Neural cell (in vitro differentiated cells): ENCODE results near the gene C1QTNF9. TPM values are rescaled to one million over a fixed set of nuclear protein-coding genes. Genes with fewer than 3 reads are reported as not detected.

ENCODE experiments used
- H2AFZ ChIP-seq: fragments of 200-600, 300-800 bp; sonication (generic), shearing (Covaris generic); 2 replicates; pipeline ENCODE4 v1.6.0; 2014; ENCODE audit warnings: low read depth, mild to moderate bottlenecking, antibody characterized with exemption, low read length, moderate library complexity
- H3F3A ChIP-seq: fragments of 200-600 bp; shearing (Covaris generic); 2 replicates; pipeline ENCODE4 v1.6.1; 2016; ENCODE audit warnings: mild to moderate bottlenecking, moderate library complexity, mixed read lengths, antibody characterized with exemption, low read length; ENCODE audit not compliant: insufficient read depth, poor library complexity, severe bottlenecking
- H3K27ac ChIP-seq: fragments of 200-600, 300-800 bp; sonication (generic), shearing (Covaris generic); 2 replicates; pipeline ENCODE4 v1.5.1; 2014; ENCODE audit warnings: mild to moderate bottlenecking, low read length, moderate library complexity
- H3K27me3 ChIP-seq: fragments of 300-800, 200-600 bp; sonication (generic), shearing (Covaris generic); 2 replicates; pipeline ENCODE4 v1.6.0; 2014; ENCODE audit warnings: mild to moderate bottlenecking, low read depth, low read length, moderate library complexity; ENCODE audit not compliant: insufficient read depth
- H3K36me3 ChIP-seq: fragments of 300-800, 200-600 bp; sonication (generic), shearing (Covaris generic); 2 replicates; pipeline ENCODE4 v1.5.1; 2014; ENCODE audit warnings: mild to moderate bottlenecking, antibody characterized with exemption, low read length, moderate library complexity; ENCODE audit not compliant: insufficient read depth
- H3K4me2 ChIP-seq: fragments of 300-800, 200-600 bp; sonication (generic), shearing (Covaris generic); 2 replicates; pipeline ENCODE4 v1.6.0; 2014; ENCODE audit warnings: mild to moderate bottlenecking, low read length
- H3K4me3 ChIP-seq: fragments of 300-800, 200-600 bp; sonication (generic), shearing (Covaris generic); 2 replicates; pipeline ENCODE4 v1.5.1; 2014; ENCODE audit warnings: mild to moderate bottlenecking, low read length, moderate library complexity
- H3K79me2 ChIP-seq: fragments of 200-600 bp; shearing (Covaris generic); replicated peaks from 2 replicates; pipeline ENCODE4 v1.6.0; 2014; ENCODE audit warnings: mild to moderate bottlenecking, low read length, moderate library complexity; ENCODE audit not compliant: insufficient read depth
- H3K9ac ChIP-seq: fragments of 300-800, 200-600 bp; sonication (generic), shearing (Covaris generic); 2 replicates; pipeline ENCODE4 v1.6.1; 2016; ENCODE audit warnings: mild to moderate bottlenecking, low read length, mixed read lengths
- H3K9me2 ChIP-seq: fragments of 200-600 bp; shearing (Covaris generic); 2 replicates; pipeline ENCODE4 v1.6.1; 2016; ENCODE audit warnings: mild to moderate bottlenecking, low read length, mixed read lengths; ENCODE audit not compliant: insufficient read depth
- H3K9me3 ChIP-seq: fragments of 200-600, 300-800 bp; sonication (generic), shearing (Covaris generic); 2 replicates; pipeline ENCODE4 v1.6.1; 2016; ENCODE audit warnings: mild to moderate bottlenecking, mixed run types, low read length, moderate library complexity, mixed read lengths
- H4K20me1 ChIP-seq: fragments of 200-600 bp; shearing (Covaris generic); 2 replicates; pipeline ENCODE4 v1.6.1; 2016; ENCODE audit warnings: mild to moderate bottlenecking, mixed run types; ENCODE audit not compliant: insufficient read depth
- EP300 ChIP-seq: fragments of 450-650 bp; conservative IDR thresholded peaks from 2 replicates; pipeline ENCODE4 v1.6.1; 2014; ENCODE audit warnings: antibody characterized with exemption, mild to moderate bottlenecking, moderate library complexity; ENCODE audit not compliant: poor library complexity, severe bottlenecking
- EZH2 ChIP-seq: fragments of 200-600, 300-800 bp; shearing (Covaris generic), sonication (generic); IDR thresholded peaks from 2 replicates; pipeline ENCODE4 v1.6.1; 2014; ENCODE audit warnings: antibody characterized with exemption, low read length, borderline replicate concordance, mild to moderate bottlenecking; ENCODE audit not compliant: insufficient read depth, poor library complexity, severe bottlenecking
- MXI1 ChIP-seq: fragments of 450-650 bp; conservative IDR thresholded peaks from 2 replicates; pipeline ENCODE4 v1.6.1; 2014; ENCODE audit warnings: antibody characterized with exemption, mild to moderate bottlenecking; ENCODE audit not compliant: poor library complexity, severe bottlenecking
- POLR2AphosphoS5 ChIP-seq: IDR thresholded peaks from 2 replicates; pipeline ENCODE4 v1.6.1; 2012
- RAD21 ChIP-seq: fragments of 450-650 bp; conservative IDR thresholded peaks from 2 replicates; pipeline ENCODE4 v1.6.1; 2014; ENCODE audit warnings: antibody characterized with exemption, mild to moderate bottlenecking, moderate library complexity
- REST ChIP-seq: IDR thresholded peaks from 2 replicates; pipeline ENCODE4 v1.6.1; 2012; ENCODE audit warnings: borderline replicate concordance
- SMC3 ChIP-seq: fragments of 450-650 bp; conservative IDR thresholded peaks from 2 replicates; pipeline ENCODE4 v1.6.1; 2014; ENCODE audit warnings: antibody characterized with exemption, mild to moderate bottlenecking, moderate library complexity; ENCODE audit not compliant: poor library complexity
- TAF1 ChIP-seq: IDR thresholded peaks from 2 replicates; pipeline ENCODE4 v1.6.1; 2012; ENCODE audit warnings: low read depth
- polyA plus RNA-seq: library from polyadenylated mRNA; depleted of rRNA; stranded (reverse); fragments of >200 nt; gene quantifications from 2 replicates; pipeline ENCODE4 v1.2.3, GENCODE V29; 2014
- TF ChIP-seq, protein P1 (sequence below): fragments of 450-650 bp; IDR thresholded peaks from 2 replicates; pipeline ENCODE4 v1.5.1; 2014; ENCODE audit warnings: antibody characterized with exemption, mild to moderate bottlenecking, moderate library complexity; ENCODE audit not compliant: poor library complexity, severe bottlenecking

Gene C1QTNF9
- polyA plus RNA-seq, 1 donor from 2014 or later, result not detected

DNA sequence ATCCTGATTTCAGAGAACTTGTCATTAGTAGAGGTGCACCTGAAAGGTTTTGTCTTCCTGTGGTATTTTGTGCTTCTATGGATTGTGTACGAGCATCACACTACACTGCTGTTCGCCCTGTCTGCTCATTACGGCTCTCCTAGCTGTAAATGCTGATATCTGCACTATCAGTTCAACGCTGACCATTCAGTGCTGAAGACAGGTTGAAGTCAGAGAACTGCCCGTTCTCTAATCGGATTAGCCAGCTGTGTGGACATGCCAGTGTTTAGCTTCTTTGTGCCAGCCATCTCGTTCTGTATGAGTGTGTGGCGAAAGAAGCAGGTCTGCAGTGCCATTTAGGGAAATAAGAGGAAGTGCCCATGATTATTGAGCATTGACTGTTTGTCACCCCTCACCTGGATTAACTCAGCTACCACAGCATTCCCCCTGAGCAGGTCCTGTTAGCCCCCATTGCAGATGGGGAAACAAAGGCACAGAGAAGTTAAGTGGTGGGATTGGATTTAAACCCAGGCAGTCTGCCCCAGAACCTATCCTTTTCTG lies 21.6 kb upstream of the C1QTNF9 start:
- Histone ChIP-seq H3K27me3 (no peaks in the 10 kb centered on the region), H3K9me2 (no peaks in the 10 kb centered on the region), H3F3A (no peaks in the 10 kb centered on the region), H2AFZ (no peak overlapping the region), H3K36me3 (no peaks in the 10 kb centered on the region), H4K20me1 (no peaks in the 10 kb centered on the region), H3K9me3 (no peaks in the 10 kb centered on the region), H3K9ac (no peak overlapping the region), H3K79me2 (no peaks in the 10 kb centered on the region), H3K4me2 (no peak overlapping the region), H3K27ac (no peak overlapping the region), H3K4me3 (no peak overlapping the region)
- no peak for TF ChIP-seq REST
- TF ChIP-seq EZH2, result no peak

DNA sequence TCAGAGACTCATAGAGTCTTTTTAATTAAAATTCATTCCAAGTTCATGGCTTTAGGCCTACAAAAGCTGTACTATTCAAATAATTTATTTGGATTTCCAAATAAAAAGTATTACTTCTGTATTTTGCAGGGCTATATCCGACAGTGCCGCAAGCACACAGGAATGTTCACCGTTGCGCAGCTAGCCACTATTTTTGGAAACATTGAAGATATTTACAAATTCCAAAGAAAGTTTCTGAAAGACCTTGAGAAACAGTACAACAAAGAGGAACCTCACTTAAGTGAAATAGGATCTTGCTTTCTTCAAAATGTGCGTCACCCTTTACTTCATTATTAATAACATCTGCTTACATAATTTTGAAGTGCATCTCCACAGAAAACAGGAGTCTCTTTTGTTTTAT lies 20.5 kb upstream of the C1QTNF9 start:
- no peaks in the 10 kb centered on the region for H3K36me3 ChIP-seq
- TF ChIP-seq MXI1 (no peak), REST (no peak), POLR2AphosphoS5 (no peak), EP300 (no peak), RAD21 (no peak), TAF1 (no peak), SMC3 (no peak), EZH2 (no peak)
- TF ChIP-seq, protein P1, sequence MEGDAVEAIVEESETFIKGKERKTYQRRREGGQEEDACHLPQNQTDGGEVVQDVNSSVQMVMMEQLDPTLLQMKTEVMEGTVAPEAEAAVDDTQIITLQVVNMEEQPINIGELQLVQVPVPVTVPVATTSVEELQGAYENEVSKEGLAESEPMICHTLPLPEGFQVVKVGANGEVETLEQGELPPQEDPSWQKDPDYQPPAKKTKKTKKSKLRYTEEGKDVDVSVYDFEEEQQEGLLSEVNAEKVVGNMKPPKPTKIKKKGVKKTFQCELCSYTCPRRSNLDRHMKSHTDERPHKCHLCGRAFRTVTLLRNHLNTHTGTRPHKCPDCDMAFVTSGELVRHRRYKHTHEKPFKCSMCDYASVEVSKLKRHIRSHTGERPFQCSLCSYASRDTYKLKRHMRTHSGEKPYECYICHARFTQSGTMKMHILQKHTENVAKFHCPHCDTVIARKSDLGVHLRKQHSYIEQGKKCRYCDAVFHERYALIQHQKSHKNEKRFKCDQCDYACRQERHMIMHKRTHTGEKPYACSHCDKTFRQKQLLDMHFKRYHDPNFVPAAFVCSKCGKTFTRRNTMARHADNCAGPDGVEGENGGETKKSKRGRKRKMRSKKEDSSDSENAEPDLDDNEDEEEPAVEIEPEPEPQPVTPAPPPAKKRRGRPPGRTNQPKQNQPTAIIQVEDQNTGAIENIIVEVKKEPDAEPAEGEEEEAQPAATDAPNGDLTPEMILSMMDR, result no peak
- no peaks in the 10 kb centered on the region for H4K20me1 ChIP-seq
- H3K4me2 ChIP-seq, result no peak overlapping the region
- no peaks in the 10 kb centered on the region for H3K79me2 ChIP-seq
- H3K27ac ChIP-seq, result no peak overlapping the region
- H3F3A ChIP-seq, result no peaks in the 10 kb centered on the region
- no peaks in the 10 kb centered on the region for H3K9me2 ChIP-seq
- H3K4me3 ChIP-seq, result no peak overlapping the region
- no peaks in the 10 kb centered on the region for H3K27me3 ChIP-seq
- no peak overlapping the region for H2AFZ ChIP-seq
- H3K9me3 ChIP-seq, result no peaks in the 10 kb centered on the region
- H3K9ac ChIP-seq, result no peak overlapping the region
